Activated naive CD4-positive, alpha-beta T cell treated with anti-CD3 and anti-CD28 coated beads, Interleukin-2, amount 50 U/mL, for 24 hours (primary cell): ENCODE data around the gene ARID2.

Experiments used
- H3K27ac Mint-ChIP-seq: one replicate; pipeline ENCODE4 v1.8.0; 2021; ENCODE audit warnings: mild to moderate bottlenecking, mixed read lengths
- H3K27me3 Mint-ChIP-seq: one replicate; pipeline ENCODE4 v1.8.0; 2021; ENCODE audit warnings: mixed read lengths
- H3K36me3 Mint-ChIP-seq: one replicate; pipeline ENCODE4 v1.8.0; 2021; ENCODE audit warnings: mixed read lengths
- H3K4me1 Mint-ChIP-seq: one replicate; pipeline ENCODE4 v1.8.0; 2021; ENCODE audit warnings: mixed read lengths
- H3K4me3 Mint-ChIP-seq: one replicate; pipeline ENCODE4 v1.8.0; 2021; ENCODE audit warnings: mild to moderate bottlenecking, mixed read lengths
- H3K9me3 Mint-ChIP-seq: one replicate; pipeline ENCODE4 v1.8.0; 2021; ENCODE audit warnings: mixed read lengths

Gene ARID2

GRCh38 chr12:45898094-45898493, 168.6 kb downstream of the ARID2 start:
- H3K36me3 Mint-ChIP-seq: peaks cover 34% of the 10 kb centered on the region
- H3K27me3 Mint-ChIP-seq: no peaks in the 10 kb centered on the region
- H3K4me3 Mint-ChIP-seq: no peak overlapping the region
- H3K9me3 Mint-ChIP-seq: no peaks in the 10 kb centered on the region
- H3K4me1 Mint-ChIP-seq: peaks cover 20% of the 10 kb centered on the region
- no peak overlapping the region for H3K27ac Mint-ChIP-seq

GRCh38 chr12:45907955-45908354, 178.4 kb downstream of the ARID2 start:
- peaks cover 9% of the 10 kb centered on the region for H3K36me3 Mint-ChIP-seq
- no peak overlapping the region for H3K27ac Mint-ChIP-seq
- H3K4me3 Mint-ChIP-seq: no peak overlapping the region
- H3K9me3 Mint-ChIP-seq: no peaks in the 10 kb centered on the region
- no peaks in the 10 kb centered on the region for H3K27me3 Mint-ChIP-seq
- H3K4me1 Mint-ChIP-seq: no peaks in the 10 kb centered on the region

- Mint-ChIP-seq H3K36me3 (peaks cover 7% of the 10 kb centered on the region), H3K4me3 (no peak overlapping the region), H3K27me3 (no peaks in the 10 kb centered on the region), H3K27ac (no peak overlapping the region), H3K9me3 (no peaks in the 10 kb centered on the region), H3K4me1 (no peaks in the 10 kb centered on the region)
Observed at GRCh38 chr12:45909041-45909713, 179.7 kb downstream of the ARID2 start.

- Mint-ChIP-seq H3K36me3 (peaks cover 3% of the 10 kb centered on the region), H3K27ac (no peak overlapping the region), H3K4me3 (no peak overlapping the region), H3K27me3 (no peaks in the 10 kb centered on the region), H3K9me3 (no peaks in the 10 kb centered on the region), H3K4me1 (no peaks in the 10 kb centered on the region)
Observed at GRCh38 chr12:45912774-45913173, 183.3 kb downstream of the ARID2 start.

- H3K4me1 Mint-ChIP-seq: no peaks in the 10 kb centered on the region
- H3K9me3 Mint-ChIP-seq: no peaks in the 10 kb centered on the region
Observed at GRCh38 chr12:45913631-45914030, 184.1 kb downstream of the ARID2 start.

GRCh38 chr12:45914090-45914489, 184.6 kb downstream of the ARID2 start:
- Mint-ChIP-seq H3K4me1 (no peaks in the 10 kb centered on the region), H3K9me3 (no peaks in the 10 kb centered on the region), H3K4me3 (no peak overlapping the region), H3K27ac (no peak overlapping the region), H3K27me3 (no peaks in the 10 kb centered on the region), H3K36me3 (peaks cover 4% of the 10 kb centered on the region)

More at GRCh38 chr12:45913631-45914030, 184.1 kb downstream of the ARID2 start:
- H3K27me3 Mint-ChIP-seq: no peaks in the 10 kb centered on the region
- no peak overlapping the region for H3K27ac Mint-ChIP-seq
- H3K36me3 Mint-ChIP-seq: peaks cover 3% of the 10 kb centered on the region
- no peak overlapping the region for H3K4me3 Mint-ChIP-seq

- no peaks in the 10 kb centered on the region for H3K9me3 Mint-ChIP-seq
- no peaks in the 10 kb centered on the region for H3K27me3 Mint-ChIP-seq
- H3K4me3 Mint-ChIP-seq: no peak overlapping the region
- peaks cover 2% of the 10 kb centered on the region for H3K36me3 Mint-ChIP-seq
- peak overlapping the region; percentile 19 for H3K27ac Mint-ChIP-seq
- no peaks in the 10 kb centered on the region for H3K4me1 Mint-ChIP-seq
Observed at GRCh38 chr12:45915405-45915804, 185.9 kb downstream of the ARID2 start.

- no peaks in the 10 kb centered on the region for H3K9me3 Mint-ChIP-seq
- no peaks in the 10 kb centered on the region for H3K27me3 Mint-ChIP-seq
- peaks cover 10% of the 10 kb centered on the region for H3K36me3 Mint-ChIP-seq
- H3K27ac Mint-ChIP-seq: no peak overlapping the region
- H3K4me1 Mint-ChIP-seq: no peaks in the 10 kb centered on the region
- no peak overlapping the region for H3K4me3 Mint-ChIP-seq
Observed at GRCh38 chr12:45918818-45919217, 189.3 kb downstream of the ARID2 start.

GRCh38 chr12:45928309-45928708, 198.8 kb downstream of the ARID2 start:
- Mint-ChIP-seq H3K4me1 (no peaks in the 10 kb centered on the region), H3K4me3 (no peak overlapping the region), H3K27ac (peak overlapping the region; percentile 63), H3K36me3 (peaks cover 16% of the 10 kb centered on the region), H3K27me3 (no peaks in the 10 kb centered on the region), H3K9me3 (no peaks in the 10 kb centered on the region)

- Mint-ChIP-seq H3K27me3 (no peaks in the 10 kb centered on the region), H3K9me3 (no peaks in the 10 kb centered on the region), H3K4me1 (no peaks in the 10 kb centered on the region), H3K36me3 (peaks cover 13% of the 10 kb centered on the region), H3K27ac (no peak overlapping the region), H3K4me3 (no peak overlapping the region)
Observed at GRCh38 chr12:45930369-45930768, 200.9 kb downstream of the ARID2 start.

GRCh38 chr12:45933504-45933903, 204.0 kb downstream of the ARID2 start:
- no peaks in the 10 kb centered on the region for H3K9me3 Mint-ChIP-seq
- H3K4me1 Mint-ChIP-seq: peaks cover 15% of the 10 kb centered on the region
- no peak overlapping the region for H3K27ac Mint-ChIP-seq
- H3K4me3 Mint-ChIP-seq: no peak overlapping the region
- H3K27me3 Mint-ChIP-seq: no peaks in the 10 kb centered on the region
- peaks cover 9% of the 10 kb centered on the region for H3K36me3 Mint-ChIP-seq

- Mint-ChIP-seq H3K27me3 (no peaks in the 10 kb centered on the region), H3K4me1 (peaks cover 15% of the 10 kb centered on the region), H3K9me3 (no peaks in the 10 kb centered on the region), H3K36me3 (peaks cover 10% of the 10 kb centered on the region), H3K27ac (peak overlapping the region; percentile 70), H3K4me3 (no peak overlapping the region)
Observed at GRCh38 chr12:45934956-45935355, 205.4 kb downstream of the ARID2 start.

GRCh38 chr12:45938566-45938965, 209.1 kb downstream of the ARID2 start:
- Mint-ChIP-seq H3K36me3 (peaks cover 25% of the 10 kb centered on the region), H3K4me1 (peaks cover 23% of the 10 kb centered on the region), H3K9me3 (no peaks in the 10 kb centered on the region), H3K27me3 (no peaks in the 10 kb centered on the region), H3K27ac (peak overlapping the region; percentile 59), H3K4me3 (no peak overlapping the region)

GRCh38 chr12:45939759-45940158, 210.3 kb downstream of the ARID2 start:
- H3K4me1 Mint-ChIP-seq: peaks cover 30% of the 10 kb centered on the region
- no peak overlapping the region for H3K27ac Mint-ChIP-seq
- no peaks in the 10 kb centered on the region for H3K27me3 Mint-ChIP-seq
- no peak overlapping the region for H3K4me3 Mint-ChIP-seq
- no peaks in the 10 kb centered on the region for H3K9me3 Mint-ChIP-seq
- peaks cover 30% of the 10 kb centered on the region for H3K36me3 Mint-ChIP-seq

- H3K4me1 Mint-ChIP-seq: peaks cover 27% of the 10 kb centered on the region
- H3K27ac Mint-ChIP-seq: peak overlapping the region; percentile 75
- no peak overlapping the region for H3K4me3 Mint-ChIP-seq
- H3K27me3 Mint-ChIP-seq: no peaks in the 10 kb centered on the region
- no peaks in the 10 kb centered on the region for H3K9me3 Mint-ChIP-seq
- H3K36me3 Mint-ChIP-seq: peaks cover 35% of the 10 kb centered on the region
Observed at GRCh38 chr12:45944771-45945170, 215.3 kb downstream of the ARID2 start.

GRCh38 chr12:45946435-45946834, 216.9 kb downstream of the ARID2 start:
- Mint-ChIP-seq H3K4me1 (peaks cover 26% of the 10 kb centered on the region), H3K4me3 (no peak overlapping the region), H3K36me3 (peaks cover 25% of the 10 kb centered on the region), H3K27ac (peak overlapping the region; percentile 4), H3K27me3 (no peaks in the 10 kb centered on the region), H3K9me3 (no peaks in the 10 kb centered on the region)

GRCh38 chr12:45948546-45948945, 219.0 kb downstream of the ARID2 start:
- Mint-ChIP-seq H3K4me3 (no peak overlapping the region), H3K9me3 (no peaks in the 10 kb centered on the region), H3K36me3 (peaks cover 16% of the 10 kb centered on the region), H3K27ac (peak overlapping the region; percentile 48), H3K27me3 (no peaks in the 10 kb centered on the region), H3K4me1 (peaks cover 24% of the 10 kb centered on the region)
